RWPE1 (cell line): Measurements from ENCODE around the gene FMNL1.

Experiments
- CTCF ChIA-PET: fragments of 350-600 bp; sonication (Branson Sonifier 250); formaldehyde crosslinking; extraction: SDS; loops from one replicate; lab custom pipeline; 2021; lab: Yijun Ruan, JAX
- POLR2A ChIA-PET: fragments of 400-600 bp; formaldehyde crosslinking; extraction: SDS; loops from one replicate; lab custom pipeline; 2020; ENCODE audit warnings: antibody characterized with exemption; ENCODE audit not compliant: low non-redundant PET; lab: Yijun Ruan, JAX
- DNase-seq: peaks from one replicate; pipeline ENCODE4 v3.0.0; 2012; ENCODE audit warnings: low spot score
- H3K27ac ChIP-seq: fragments of 450-650 bp; 2 replicates; pipeline ENCODE4 v1.5.1; 2017
- CTCF ChIP-seq: fragments of 450-650 bp; conservative IDR thresholded peaks from 2 replicates; pipeline ENCODE4 v1.5.1; 2017; ENCODE audit warnings: low read depth, mild to moderate bottlenecking

FMNL1 gene

GRCh38 chr17:45273551-45273957 is 51.9 kb downstream of the FMNL1 start:
- ChIA-PET CTCF (no interaction called here), POLR2A (no interaction called here)
- TF ChIP-seq CTCF, result no peak
- H3K27ac ChIP-seq, result peak overlapping the region; percentile 59
- DNase-seq, result no peak

GRCh38 chr17:45274033-45274432 is 52.3 kb downstream of the FMNL1 start:
- CTCF ChIA-PET, result no interaction called here
- POLR2A ChIA-PET, result interaction anchor here (0.6 kb wide), 1 partner anchor 56 kb away, joined by 6 read pairs; no protein-coding TSS in a partner anchor
- peak overlapping the region; percentile 59 for H3K27ac ChIP-seq
- TF ChIP-seq CTCF, result no peak
- DNase-seq, result no peak

- POLR2A ChIA-PET, result no interaction called here
- TF ChIP-seq CTCF, result no peak
- peak overlapping the region; percentile 87 for H3K27ac ChIP-seq
- CTCF ChIA-PET, result interaction anchor here (0.6 to 4.2 kb wide), 4 partner anchors 10 to 635 kb away, joined by 4 to 58 read pairs (median 14); no protein-coding TSS in a partner anchor
- no peak for DNase-seq
These were observed 54.3 kb downstream of the FMNL1 start for GRCh38 chr17:45276031-45276430.

- peak; percentile 70 for DNase-seq
- POLR2A ChIA-PET, result interaction anchor here (1.0 to 1.8 kb wide), 2 partner anchors 94 to 107 kb away, joined by 4 read pairs; no protein-coding TSS in a partner anchor
- H3K27ac ChIP-seq, result peak overlapping the region; percentile 87
- peak; percentile 90 for TF ChIP-seq CTCF
- CTCF ChIA-PET, result interaction anchor here (0.5 to 4.2 kb wide), 20 partner anchors 9 to 765 kb away, joined by 3 to 58 read pairs (median 4); partner anchors contain the start of gene MAP3K14
These were observed 55.6 kb downstream of the FMNL1 start for GRCh38 chr17:45277216-45277849.

GRCh38 chr17:45277992-45278391 is 56.3 kb downstream of the FMNL1 start:
- DNase-seq, result no peak
- POLR2A ChIA-PET, result interaction anchor here (1.0 to 1.8 kb wide), 2 partner anchors 94 to 107 kb away, joined by 4 read pairs; no protein-coding TSS in a partner anchor
- CTCF ChIA-PET, result interaction anchor here (0.6 to 4.2 kb wide), 14 partner anchors 10 to 178 kb away, joined by 3 to 58 read pairs (median 5); partner anchors contain the start of gene MAP3K14
- H3K27ac ChIP-seq, result peak overlapping the region; percentile 87
- TF ChIP-seq CTCF, result no peak

GRCh38 chr17:45279898-45280297 is 58.2 kb downstream of the FMNL1 start:
- no peak for TF ChIP-seq CTCF
- ChIA-PET POLR2A (no interaction called here), CTCF (interaction anchor here (0.5 kb wide), 1 partner anchor 33 kb away, joined by 3 read pairs; no protein-coding TSS in a partner anchor)
- no peak for DNase-seq
- peak overlapping the region; percentile 87 for H3K27ac ChIP-seq
